Mammary epithelial cell (primary cell): ENCODE measurements around the gene HAGHL.

Source experiments
- EZH2 ChIP-seq: IDR thresholded peaks from 2 replicates; pipeline ENCODE4 v1.6.1; 2012; ENCODE audit warnings: low read length, inconsistent platforms, borderline replicate concordance
- TF ChIP-seq, protein P1 (sequence below), 2 donors: IDR thresholded peaks in 1 of 2; conservative IDR thresholded peaks in 1 of 2; 2 replicates each; pipeline ENCODE4 v1.5.1; 2011 to 2012; ENCODE audit warnings: inconsistent platforms in 2 of 2, low read length in 2 of 2, mild to moderate bottlenecking in 2 of 2, control low read depth in 1 of 2, low read depth in 1 of 2; ENCODE audit not compliant: insufficient read depth in 1 of 2; ENCODE audit errors: extremely low read depth in 1 of 2

DNA sequence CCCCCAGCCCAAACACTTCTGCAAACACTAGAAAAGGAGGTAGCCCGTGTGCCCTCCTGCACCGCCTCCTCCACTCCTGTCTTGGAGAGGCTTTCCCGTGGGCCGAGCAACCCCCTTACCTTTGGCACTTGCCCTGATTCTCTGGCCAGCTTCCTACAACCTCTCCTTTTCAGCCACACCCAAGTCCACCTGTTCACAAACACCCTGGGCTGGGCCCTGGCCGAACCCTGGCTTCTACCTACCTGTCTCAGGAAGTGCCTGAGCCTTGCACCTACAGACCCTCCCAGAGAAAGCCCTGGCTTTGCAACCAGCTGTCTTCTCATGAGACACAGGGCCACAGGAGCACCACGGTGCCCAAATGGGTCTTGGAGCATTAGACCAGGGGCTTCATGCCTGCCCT is 8.0 kb upstream of the HAGHL start:
- TF ChIP-seq, protein P1, sequence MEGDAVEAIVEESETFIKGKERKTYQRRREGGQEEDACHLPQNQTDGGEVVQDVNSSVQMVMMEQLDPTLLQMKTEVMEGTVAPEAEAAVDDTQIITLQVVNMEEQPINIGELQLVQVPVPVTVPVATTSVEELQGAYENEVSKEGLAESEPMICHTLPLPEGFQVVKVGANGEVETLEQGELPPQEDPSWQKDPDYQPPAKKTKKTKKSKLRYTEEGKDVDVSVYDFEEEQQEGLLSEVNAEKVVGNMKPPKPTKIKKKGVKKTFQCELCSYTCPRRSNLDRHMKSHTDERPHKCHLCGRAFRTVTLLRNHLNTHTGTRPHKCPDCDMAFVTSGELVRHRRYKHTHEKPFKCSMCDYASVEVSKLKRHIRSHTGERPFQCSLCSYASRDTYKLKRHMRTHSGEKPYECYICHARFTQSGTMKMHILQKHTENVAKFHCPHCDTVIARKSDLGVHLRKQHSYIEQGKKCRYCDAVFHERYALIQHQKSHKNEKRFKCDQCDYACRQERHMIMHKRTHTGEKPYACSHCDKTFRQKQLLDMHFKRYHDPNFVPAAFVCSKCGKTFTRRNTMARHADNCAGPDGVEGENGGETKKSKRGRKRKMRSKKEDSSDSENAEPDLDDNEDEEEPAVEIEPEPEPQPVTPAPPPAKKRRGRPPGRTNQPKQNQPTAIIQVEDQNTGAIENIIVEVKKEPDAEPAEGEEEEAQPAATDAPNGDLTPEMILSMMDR (conservative IDR thresholded peaks at IDR 0.05 in 1 of 2, IDR thresholded peaks at IDR 0.05 in 1 of 2; ENCODE audit: extremely low read depth in 1 of 2, insufficient read depth in 1 of 2, low read depth in 1 of 2, low read length in 2 of 2): no peak
- TF ChIP-seq EZH2: no peak
